ENCODE results near the gene PDZRN3. TPM values are rescaled to one million over a fixed set of nuclear protein-coding genes. Genes with fewer than 3 reads are reported as not detected.

PDZRN3 gene
- total RNA-seq, 1 donor from 2014 or later: 28.7 TPM

DNA sequence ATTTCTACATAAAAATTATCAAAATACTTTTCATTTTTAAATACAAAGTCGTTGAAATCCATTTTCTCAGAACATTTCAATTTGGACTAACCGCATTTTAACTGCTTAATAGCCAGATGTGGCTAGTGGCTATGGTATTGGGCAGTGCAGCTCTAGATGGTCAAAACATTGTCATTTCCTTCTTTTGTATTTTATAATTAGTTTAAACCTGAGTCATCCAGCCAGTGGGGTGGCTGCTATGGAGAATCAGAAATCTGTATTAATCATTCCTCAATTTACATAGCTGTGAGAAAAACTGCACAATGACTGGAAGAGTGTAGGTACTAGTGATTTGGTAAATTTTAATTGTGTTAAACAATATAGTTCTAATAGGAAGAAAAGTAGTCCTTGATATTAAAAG lies 245.3 kb downstream of the PDZRN3 start:
- TF ChIP-seq, protein P1, sequence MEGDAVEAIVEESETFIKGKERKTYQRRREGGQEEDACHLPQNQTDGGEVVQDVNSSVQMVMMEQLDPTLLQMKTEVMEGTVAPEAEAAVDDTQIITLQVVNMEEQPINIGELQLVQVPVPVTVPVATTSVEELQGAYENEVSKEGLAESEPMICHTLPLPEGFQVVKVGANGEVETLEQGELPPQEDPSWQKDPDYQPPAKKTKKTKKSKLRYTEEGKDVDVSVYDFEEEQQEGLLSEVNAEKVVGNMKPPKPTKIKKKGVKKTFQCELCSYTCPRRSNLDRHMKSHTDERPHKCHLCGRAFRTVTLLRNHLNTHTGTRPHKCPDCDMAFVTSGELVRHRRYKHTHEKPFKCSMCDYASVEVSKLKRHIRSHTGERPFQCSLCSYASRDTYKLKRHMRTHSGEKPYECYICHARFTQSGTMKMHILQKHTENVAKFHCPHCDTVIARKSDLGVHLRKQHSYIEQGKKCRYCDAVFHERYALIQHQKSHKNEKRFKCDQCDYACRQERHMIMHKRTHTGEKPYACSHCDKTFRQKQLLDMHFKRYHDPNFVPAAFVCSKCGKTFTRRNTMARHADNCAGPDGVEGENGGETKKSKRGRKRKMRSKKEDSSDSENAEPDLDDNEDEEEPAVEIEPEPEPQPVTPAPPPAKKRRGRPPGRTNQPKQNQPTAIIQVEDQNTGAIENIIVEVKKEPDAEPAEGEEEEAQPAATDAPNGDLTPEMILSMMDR (IDR thresholded peaks at IDR 0.05; ENCODE audit: unreplicated experiment): no peak
- H3K27ac Mint-ChIP-seq: no peak overlapping the region
- H3K9me3 Mint-ChIP-seq (ENCODE audit: low read depth): peaks cover 9% of the 10 kb centered on the region
- DNase-seq (ENCODE audit: low spot score, unreplicated experiment): no peak
- no peak overlapping the region for H3K4me3 Mint-ChIP-seq (ENCODE audit: low read depth)
- peaks cover 20% of the 10 kb centered on the region for H3K36me3 Mint-ChIP-seq (ENCODE audit: insufficient read depth)
- H3K4me1 Mint-ChIP-seq (ENCODE audit: low read depth): peaks cover 5% of the 10 kb centered on the region
- H3K27me3 Mint-ChIP-seq: no peaks in the 10 kb centered on the region

DNA sequence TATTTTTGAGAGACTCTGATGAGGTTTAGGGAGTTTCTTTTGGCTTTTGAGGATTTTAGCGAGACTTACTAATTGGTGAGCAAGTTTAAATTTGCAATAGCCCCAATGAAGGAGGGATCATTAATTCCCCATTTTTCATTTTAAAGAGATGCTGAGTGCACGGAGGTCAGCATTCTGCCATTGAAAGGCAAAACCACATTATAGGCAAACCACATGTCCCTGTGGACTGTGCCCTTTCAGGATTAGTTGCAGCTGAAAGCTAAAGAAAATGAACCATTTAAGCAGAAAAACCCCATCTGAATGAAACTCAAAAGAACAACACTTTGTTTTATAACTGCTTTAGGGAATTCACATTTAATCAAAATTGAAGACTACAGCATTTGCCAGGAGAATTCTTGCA lies 246.5 kb downstream of the PDZRN3 start:
- H3K4me3 Mint-ChIP-seq (ENCODE audit: low read depth): no peak overlapping the region
- H3K27me3 Mint-ChIP-seq: no peaks in the 10 kb centered on the region
- no peak for DNase-seq (ENCODE audit: low spot score, unreplicated experiment)
- no peak overlapping the region for H3K27ac Mint-ChIP-seq
- peaks cover 5% of the 10 kb centered on the region for H3K4me1 Mint-ChIP-seq (ENCODE audit: low read depth)
- peaks cover 11% of the 10 kb centered on the region for H3K9me3 Mint-ChIP-seq (ENCODE audit: low read depth)
- peaks cover 8% of the 10 kb centered on the region for H3K36me3 Mint-ChIP-seq (ENCODE audit: insufficient read depth)
- TF ChIP-seq, protein P1 (IDR thresholded peaks at IDR 0.05; ENCODE audit: unreplicated experiment): no peak

DNA sequence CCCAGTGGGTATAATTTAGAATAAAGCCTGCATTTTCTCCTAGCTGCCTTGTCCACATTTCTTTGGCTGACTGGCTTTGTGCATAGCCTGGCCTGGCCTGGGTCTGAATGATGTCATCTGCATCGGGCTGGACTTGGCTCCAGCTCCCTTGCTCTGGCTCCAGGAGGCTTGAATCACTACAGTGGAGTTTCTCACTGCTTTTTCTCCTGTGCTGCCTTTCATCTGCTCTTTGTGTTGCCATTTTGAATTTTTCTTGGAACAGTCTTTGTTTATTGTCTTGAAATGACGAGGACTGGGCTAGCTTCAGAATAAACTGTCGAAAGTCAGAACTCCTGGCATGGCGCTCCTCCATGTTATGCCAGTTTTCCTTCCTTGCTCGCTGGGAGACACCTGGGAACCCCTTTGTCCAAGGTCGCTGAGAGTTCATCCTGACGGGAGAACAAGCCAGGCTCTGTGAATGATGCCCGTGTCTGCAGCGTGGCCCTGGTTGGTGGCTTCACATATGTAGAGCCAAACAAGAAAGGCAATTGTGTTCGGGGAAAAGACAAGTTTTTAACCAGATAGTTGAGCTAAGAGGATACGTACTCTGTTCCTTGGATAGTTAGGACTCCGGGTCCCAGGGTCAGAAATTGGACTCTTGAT lies 258.9 kb downstream of the PDZRN3 start:
- Mint-ChIP-seq H3K36me3 (ENCODE audit: insufficient read depth) (peaks cover 1% of the 10 kb centered on the region), H3K9me3 (ENCODE audit: low read depth) (no peaks in the 10 kb centered on the region), H3K4me1 (ENCODE audit: low read depth) (peaks cover 10% of the 10 kb centered on the region), H3K27ac (no peak overlapping the region), H3K4me3 (ENCODE audit: low read depth) (no peak overlapping the region), H3K27me3 (no peaks in the 10 kb centered on the region)
- DNase-seq (ENCODE audit: low spot score, unreplicated experiment): no peak
- TF ChIP-seq, protein P1 (IDR thresholded peaks at IDR 0.05; ENCODE audit: unreplicated experiment): no peak

DNA sequence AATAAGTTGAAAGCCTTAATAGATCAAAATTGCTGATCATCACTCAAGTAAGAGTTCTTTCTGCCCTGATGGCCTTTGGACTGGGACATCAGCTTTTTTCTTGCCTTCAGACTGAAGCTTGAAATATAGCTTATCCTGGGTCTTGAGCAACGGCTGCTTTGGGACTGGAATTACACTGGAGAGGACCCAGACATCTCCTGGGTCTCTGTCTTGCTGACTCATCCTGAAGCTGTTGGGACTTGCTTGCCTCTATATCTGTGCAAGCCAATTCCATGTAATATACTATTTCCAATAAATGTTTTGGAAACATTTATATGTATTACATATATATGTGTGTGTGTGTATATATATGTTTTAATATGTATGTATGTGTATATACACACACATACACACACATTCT lies 260.2 kb downstream of the PDZRN3 start:
- H3K27me3 Mint-ChIP-seq: no peaks in the 10 kb centered on the region
- no peak overlapping the region for H3K27ac Mint-ChIP-seq
- no peak overlapping the region for H3K4me3 Mint-ChIP-seq (ENCODE audit: low read depth)
- TF ChIP-seq, protein P1 (IDR thresholded peaks at IDR 0.05; ENCODE audit: unreplicated experiment): no peak
- peaks cover 10% of the 10 kb centered on the region for H3K4me1 Mint-ChIP-seq (ENCODE audit: low read depth)
- H3K36me3 Mint-ChIP-seq (ENCODE audit: insufficient read depth): peaks cover 1% of the 10 kb centered on the region
- peaks cover 5% of the 10 kb centered on the region for H3K9me3 Mint-ChIP-seq (ENCODE audit: low read depth)
- DNase-seq (ENCODE audit: low spot score, unreplicated experiment): no peak

DNA sequence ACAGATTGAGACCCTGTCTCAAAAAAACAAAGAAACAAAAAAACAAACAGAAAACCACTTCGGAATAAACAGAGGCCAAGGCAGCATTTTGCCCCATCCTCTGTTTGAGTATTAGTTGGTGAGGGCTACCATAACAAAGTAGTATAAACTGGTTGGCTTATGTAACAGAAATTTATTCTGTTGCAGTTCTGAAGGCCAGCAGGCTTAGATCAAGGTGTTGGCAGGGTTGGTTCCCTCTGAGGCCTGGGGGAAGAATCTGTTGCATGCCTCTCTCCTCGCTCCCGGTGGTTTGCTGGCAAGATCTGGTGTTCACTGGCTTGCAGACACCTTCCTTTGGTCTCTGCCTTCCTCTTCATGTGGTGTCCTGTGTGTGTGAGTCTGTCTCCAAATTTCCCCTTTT lies 261.6 kb downstream of the PDZRN3 start:
- DNase-seq (ENCODE audit: low spot score, unreplicated experiment): no peak
- Mint-ChIP-seq H3K27ac (no peak overlapping the region), H3K27me3 (no peaks in the 10 kb centered on the region), H3K4me1 (ENCODE audit: low read depth) (peaks cover 10% of the 10 kb centered on the region), H3K9me3 (ENCODE audit: low read depth) (peaks cover 11% of the 10 kb centered on the region), H3K4me3 (ENCODE audit: low read depth) (no peak overlapping the region), H3K36me3 (ENCODE audit: insufficient read depth) (peaks cover 2% of the 10 kb centered on the region)
- TF ChIP-seq, protein P1 (IDR thresholded peaks at IDR 0.05; ENCODE audit: unreplicated experiment): no peak

Data from progenitor cell of endocrine pancreas (in vitro differentiated cells).